GM19099 (cell line): ENCODE measurements around the gene XRCC3.

ENCODE experiments used
- POLR2A ChIP-seq: IDR thresholded peaks from 3 replicates; pipeline ENCODE4 v1.6.1; 2011; ENCODE audit warnings: low read depth; ENCODE audit not compliant: insufficient read length; ENCODE audit errors: extremely low read depth

The XRCC3 gene

DNA sequence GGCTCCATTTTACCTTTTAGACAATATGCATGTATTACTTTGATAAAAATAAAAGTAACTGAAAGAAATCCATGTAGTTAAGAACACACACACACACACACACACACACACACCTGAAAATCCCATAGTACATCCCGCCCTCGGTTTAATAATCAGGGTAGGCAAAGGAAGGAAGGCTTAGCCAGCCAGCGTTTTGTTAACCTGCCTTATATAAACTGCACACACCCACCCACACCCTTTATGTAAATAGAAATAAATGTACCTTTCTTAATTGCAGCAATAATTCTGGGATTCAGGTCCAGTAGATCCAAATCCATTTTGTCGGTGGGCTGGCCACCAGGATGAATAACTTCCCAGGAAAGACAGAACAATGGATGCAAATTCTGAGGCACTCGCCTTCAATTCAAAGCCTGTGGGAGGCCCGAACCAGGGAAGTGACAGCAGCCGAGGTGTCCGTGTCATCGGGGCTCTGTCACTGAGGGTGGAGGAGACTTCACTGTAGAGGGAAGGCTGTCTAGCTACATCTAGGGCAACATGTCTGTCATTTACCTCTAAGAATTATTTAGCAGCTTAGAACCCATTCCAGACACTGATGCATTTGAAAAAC is 4.4 kb downstream of the XRCC3 start:
- no peak for TF ChIP-seq POLR2A

DNA sequence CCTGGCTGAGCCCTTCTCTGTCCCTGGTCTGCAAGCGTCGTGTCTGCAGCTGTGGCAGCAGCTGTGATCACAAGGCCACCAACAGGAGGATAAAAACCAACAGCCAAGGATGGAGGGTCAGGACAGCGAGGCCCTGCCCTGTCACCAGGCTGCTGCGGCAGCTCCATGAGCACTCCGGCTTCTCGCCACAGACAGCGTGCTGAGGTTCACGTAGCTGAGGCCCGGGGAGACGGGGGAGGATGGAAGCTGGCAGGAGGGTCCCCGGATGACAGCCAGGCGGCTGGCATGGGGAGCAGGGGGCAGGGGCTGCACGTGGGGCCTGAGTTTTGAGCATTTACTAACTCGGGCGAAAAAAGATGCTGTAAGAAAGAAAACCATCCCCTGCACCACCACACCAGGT is 5.4 kb downstream of the XRCC3 start:
- TF ChIP-seq POLR2A: no peak

DNA sequence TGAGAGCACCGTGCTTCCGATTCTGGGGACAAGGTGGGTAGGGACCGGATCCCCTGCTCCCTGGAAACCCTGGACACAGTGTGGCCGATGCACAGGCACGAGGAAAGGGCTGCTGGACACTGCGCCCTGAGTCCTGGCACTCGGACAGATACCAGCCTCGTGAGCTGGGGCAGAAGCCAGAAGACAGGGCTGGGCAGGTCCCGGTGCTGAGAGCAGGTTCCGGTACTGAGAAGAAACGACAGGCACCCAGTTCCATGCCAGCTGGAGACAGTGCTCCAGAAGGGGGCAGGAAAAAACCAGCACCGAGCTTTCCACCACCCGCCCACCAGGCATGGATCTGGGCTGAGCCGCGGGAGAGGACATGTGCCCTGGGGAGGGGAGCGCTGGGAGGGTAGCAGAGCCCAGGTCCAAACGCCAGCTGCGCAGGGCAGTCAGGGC is 6.5 kb downstream of the XRCC3 start:
- no peak for TF ChIP-seq POLR2A

DNA sequence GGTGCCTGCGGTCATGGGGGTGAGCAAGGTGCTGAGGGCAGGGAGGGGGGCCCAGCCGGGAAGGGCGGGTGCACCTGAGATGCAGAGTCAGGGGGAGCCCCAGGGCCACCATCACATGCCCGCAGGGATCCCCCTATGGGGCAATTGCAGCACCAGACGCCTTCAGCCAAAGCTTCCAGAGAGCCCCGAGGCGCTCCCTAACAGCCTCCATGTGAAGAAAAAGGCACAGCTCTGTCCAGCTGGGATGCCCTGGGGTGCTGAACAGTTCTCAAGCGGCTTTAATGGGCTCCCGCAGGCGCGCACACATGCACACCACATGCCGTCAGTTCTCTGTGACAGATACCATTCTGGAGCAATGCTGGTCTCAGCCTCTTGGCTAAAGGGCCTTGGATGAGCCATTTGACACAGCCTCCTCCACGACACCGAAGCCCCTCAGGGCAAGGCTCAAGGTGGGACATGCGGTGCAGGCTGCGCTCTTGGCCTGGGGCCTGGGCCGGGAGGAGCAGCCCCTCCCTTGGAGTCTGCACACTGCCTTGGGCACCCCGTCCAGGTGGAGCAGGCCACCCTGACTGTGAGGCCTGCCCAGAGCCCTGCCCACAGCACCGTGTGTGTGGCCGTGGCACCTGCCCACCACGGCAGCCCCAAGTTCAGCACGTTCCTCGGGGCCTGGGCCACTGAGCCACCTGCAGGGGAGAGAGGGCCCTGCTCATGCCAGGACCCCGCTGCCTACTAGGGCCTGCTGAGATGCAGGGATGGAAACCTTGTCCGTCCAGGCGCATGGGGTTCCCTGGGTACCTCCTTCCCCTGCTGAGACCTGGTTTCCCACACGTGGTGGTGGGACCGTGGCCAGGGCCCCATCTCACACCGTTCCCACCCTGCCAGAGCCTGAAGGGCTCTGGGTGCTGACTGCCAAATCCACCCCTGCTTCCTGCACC is 7.7 kb downstream of the XRCC3 start:
- no peak for TF ChIP-seq POLR2A

DNA sequence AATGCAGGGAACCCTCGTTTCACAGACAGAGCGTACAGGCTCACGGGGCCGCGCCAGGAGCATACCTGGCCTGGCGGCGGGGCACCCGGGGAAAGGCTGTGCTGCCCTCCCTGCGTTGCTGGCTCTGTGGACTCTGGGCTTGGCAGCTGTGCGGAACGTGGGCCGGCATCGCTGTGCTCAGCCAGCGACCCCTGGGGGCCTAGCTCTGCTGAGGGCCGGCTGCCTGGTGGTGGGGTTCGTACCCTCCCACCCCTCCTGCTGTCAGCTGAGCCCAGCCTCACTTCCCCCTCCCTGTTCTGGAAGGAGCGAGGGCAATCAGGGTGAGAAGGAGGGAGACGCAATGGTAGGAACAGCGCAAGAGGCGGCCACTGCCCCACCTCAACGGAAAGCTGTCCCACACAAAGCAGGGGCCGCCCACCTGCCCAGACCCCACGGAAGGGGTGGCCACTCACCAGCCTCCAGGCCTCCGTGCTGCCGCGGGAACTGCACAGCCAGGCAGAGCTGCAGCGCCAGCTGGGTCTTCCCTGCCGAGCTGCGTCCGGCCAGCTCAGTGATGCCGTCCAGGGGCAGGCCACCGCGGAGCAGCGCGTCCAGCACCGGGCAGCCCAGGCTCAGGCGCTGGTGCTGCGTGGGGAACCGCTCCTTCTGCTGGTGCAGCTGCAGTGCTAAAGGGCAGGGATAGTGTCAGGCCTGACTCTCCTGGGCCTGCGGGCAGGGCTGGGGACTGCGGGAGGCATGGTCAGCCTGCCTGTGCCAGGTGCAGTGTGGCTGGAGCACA is 8.5 kb downstream of the XRCC3 start:
- TF ChIP-seq POLR2A: no peak

DNA sequence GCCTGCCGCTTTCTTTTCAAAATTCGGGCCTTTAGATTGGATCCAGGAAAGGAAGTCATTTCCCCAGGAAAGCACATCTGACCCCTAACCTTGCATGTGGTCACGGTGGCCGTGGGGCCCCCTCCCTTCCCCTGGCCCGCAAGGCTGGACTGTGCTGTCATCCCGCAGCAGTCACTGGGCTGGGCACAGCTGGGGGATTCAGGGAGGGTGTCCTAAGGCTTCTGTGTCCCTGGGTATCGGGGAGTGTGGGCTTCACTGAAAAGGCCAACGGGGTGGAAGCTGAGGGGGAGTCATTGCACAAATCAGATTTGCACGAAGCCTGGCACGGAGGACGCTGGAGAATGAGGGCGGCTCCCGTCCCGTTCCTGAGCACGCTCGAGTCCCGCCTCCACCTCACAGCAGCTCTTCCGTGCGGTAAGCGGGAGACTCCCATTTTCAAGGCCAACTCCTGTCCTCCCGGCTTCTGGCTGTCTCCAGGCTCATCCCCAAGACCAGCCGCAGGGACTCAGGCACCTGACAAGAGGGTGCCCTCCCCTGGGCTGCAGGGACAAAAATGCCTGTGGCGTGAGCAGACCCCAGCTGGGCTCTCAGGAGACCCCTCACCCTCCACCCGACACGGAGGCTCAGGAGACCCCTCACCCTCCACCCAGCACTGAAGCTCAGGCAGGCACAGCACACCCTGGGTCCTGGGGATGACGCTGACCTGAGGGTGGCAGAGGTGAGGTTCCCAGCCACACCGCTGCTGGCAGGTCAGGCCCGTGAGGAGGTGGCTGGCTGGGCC is 9.6 kb downstream of the XRCC3 start:
- no peak for TF ChIP-seq POLR2A

DNA sequence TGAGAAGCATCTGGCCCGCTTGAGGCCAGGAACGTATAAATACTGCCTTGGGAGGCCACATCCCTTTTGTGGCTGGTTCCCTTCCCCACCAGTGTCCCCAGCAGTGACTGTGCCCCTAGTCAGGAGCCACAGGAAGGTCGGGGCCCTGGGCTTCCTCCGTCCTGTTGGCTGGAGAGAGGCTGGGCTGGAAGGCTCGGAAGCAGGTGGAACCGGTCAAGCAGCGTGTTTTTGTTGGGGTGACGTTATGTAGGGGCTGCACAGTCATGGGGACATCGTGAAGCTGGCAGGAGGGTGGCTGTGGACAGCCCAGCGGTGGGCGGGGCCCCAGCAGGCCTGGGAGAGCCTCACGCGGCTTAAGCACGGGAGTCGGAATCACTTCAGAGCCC is 10.1 kb downstream of the XRCC3 start:
- no peak for TF ChIP-seq POLR2A

DNA sequence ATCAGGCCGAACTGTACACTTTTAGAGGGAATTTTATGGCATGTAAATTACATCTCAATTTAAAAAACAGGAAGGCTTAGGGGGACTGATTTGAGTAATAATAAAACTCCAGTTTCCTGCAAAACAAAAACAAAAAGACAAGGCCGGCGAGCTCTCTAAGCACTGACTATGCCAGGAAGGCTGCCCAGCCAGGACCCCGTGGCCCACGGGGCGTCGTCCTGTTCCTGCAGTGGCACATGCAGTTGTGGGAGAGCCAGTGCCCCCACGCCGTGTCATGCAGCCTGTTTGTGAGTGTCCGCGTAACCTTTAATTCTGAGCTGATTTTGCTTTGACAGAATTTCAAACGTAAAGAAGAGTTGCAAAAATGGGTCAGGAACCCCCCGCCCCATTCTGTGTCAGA is 10.5 kb downstream of the XRCC3 start:
- no peak for TF ChIP-seq POLR2A

DNA sequence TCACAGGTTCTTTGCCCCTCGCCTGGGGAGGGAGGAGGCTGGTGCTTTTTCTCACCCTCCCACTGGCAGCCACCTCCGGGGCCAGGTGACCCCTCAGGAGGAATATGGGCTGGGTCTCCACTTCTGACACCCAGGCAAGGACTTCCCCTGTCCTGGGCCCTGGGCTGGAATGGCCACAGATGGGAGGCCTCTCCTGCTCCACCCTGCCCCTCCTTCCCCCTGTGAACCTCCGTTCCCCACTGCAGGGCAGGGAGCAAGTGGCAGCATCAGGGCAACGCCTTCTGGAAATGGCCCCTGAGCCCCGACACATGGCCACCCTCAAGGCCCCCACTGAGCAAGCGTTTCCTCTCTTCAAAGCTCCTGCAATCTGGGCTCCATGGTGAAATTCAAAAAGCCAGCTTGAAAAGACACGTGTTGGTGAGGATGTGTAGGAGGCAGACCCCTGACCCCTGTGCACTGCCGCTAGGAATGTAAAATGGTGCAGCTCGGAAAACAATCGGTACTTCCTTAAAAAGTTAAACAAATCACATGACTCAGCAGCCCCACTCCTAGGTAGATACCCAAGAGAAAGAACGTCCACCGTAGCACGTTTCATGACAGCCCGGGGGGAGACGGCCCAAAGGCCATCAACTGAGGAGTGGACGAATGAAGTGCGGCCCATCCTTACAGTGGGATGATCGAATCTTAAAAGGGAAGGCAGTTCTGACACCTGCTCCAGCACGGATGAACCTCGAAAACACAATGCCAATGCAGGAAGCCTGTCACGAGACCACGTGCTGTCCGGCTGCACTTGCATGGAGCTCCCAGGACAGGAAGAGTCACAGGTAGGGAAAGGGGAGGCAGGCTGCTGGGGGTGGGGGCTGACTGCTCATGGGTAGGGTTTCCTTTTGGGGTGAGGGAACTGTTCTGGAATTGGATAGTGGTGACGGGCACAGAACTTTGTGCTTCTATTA is 11.5 kb downstream of the XRCC3 start:
- no peak for TF ChIP-seq POLR2A

DNA sequence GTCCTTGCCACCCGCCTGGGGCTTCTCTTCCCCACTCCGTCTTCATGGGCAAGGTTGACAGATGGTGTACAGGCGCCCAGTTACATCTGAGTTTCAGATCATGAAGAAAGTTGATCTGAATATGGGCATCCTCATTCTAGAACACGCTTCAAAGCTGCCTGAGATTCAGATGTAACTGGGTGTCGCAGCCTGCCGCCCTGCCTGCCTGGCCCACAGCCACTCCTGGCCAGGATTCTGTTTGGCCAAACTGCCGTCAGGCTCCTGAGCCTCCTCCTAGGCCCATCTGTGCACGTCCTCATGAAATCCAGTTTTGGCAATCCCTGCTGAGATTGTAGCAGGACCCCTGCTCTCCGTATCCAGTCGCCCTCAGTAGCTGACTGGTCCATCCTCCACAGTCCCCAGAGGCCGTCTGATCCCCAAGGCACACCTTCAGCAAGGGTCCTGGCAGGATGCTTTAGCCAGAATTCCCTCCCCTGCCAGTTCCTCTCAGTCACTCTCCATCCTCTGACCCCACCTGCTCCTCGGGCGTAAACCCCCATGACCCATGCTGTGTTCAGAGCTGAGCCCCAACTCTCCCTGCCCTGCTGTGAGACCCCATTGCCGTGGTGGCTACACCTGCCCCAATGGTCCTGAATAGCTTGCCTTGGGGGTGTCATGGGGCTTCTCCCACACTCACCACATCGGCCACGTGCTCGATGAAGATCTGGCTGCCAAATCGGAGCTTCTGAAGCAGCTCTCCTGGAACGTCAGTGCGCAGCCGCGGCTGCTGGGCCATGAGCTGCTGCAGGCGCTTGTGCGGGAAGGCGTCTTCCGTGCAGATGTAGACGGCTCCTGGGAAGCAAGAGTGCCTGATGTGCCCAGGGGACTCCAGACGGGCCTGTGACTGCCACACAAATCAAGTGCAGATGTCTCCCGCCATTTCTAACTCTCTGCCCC is 12.5 kb downstream of the XRCC3 start:
- no peak for TF ChIP-seq POLR2A

DNA sequence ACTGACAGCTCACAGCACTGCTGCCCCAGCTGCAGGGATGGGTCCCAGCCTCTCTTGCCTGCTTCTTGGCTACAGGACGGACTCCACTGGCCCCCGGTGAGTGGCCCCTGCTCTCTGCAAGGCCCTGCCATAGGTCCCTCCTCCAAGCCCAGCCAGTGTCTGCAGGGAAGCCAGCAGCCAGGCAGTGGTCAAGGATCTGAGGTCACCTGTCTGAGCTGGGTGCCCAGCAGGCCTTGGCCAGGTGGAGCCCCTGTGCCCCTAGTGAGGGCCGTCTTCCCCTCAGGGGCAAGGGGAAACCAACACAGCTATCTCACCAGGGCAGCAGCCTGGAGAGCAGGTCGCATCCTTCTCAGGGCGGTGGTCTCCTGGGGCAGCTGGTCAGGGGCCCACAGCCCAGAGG is 13.2 kb downstream of the XRCC3 start:
- no peak for TF ChIP-seq POLR2A

DNA sequence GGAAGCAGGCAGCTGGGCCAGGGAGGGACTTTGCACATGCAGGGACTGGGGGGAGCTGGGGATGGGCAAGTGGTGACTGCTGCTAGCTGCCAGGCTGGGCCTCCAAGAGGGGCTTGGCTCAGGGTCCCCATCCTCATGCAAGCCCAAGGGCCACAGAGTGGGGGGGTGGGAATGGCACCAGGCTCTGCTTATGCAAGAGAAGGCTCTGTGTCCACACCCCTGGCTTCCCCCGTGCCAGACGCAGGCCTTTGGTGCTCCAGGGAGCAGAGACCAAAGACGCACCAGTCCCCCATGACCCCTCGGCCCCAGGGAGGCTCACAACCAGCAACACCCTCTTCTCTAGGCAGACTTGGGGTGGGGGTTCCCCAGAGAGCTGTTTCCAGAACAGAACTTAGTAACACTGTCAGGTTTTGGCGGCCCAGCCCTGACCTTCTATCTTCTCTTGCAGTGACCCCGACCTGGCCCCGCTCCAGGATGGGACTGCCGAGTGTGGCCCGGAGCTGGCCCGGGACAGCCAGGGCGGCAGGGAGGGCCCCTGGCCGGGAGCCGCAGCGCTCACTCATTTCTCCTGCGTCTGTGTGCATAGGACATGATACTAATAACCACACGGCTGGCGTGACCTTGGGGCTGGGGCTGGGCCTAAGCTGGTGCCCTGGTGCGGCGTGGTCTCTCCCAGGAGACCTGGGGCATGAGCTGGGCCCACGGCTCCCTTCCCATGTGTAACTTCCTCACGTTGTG is 14.3 kb downstream of the XRCC3 start:
- TF ChIP-seq POLR2A: no peak
